Activated naive CD8-positive, alpha-beta T cell treated with anti-CD3 and anti-CD28 coated beads, Interleukin-2, amount 50 U/mL, for 24 hours (primary cell): ENCODE data around the gene MRI1.

Source experiments
- ATAC-seq: fragments of 150-1000 bp; cut with Tn5 transposase; one replicate; pipeline ENCODE4 v1.10.0; 2021
- DNase-seq: peaks from one replicate; pipeline ENCODE4 v3.0.0; 2021
- H3K27ac Mint-ChIP-seq: one replicate; pipeline ENCODE4 v1.8.0; 2021; ENCODE audit warnings: mild to moderate bottlenecking, mixed read lengths
- H3K27me3 Mint-ChIP-seq: one replicate; pipeline ENCODE4 v1.8.0; 2021; ENCODE audit warnings: mixed read lengths
- H3K36me3 Mint-ChIP-seq: one replicate; pipeline ENCODE4 v1.8.0; 2021; ENCODE audit warnings: low read depth, mixed read lengths
- H3K4me1 Mint-ChIP-seq: one replicate; pipeline ENCODE4 v1.8.0; 2021; ENCODE audit warnings: mixed read lengths
- H3K4me3 Mint-ChIP-seq: one replicate; pipeline ENCODE4 v1.8.0; 2021; ENCODE audit warnings: mild to moderate bottlenecking, moderate library complexity, mixed read lengths
- H3K9me3 Mint-ChIP-seq: one replicate; pipeline ENCODE4 v1.8.0; 2021; ENCODE audit warnings: mixed read lengths

The MRI1 gene

GRCh38 chr19:13794757-13795589 is 30.7 kb downstream of the MRI1 start, which contains the start of gene ZSWIM4:
Gene ZSWIM4, plus strand, starts transcription at chr19:13795443. Its CDS starts 206 bp downstream, at chr19:13795649.
- H3K4me1 Mint-ChIP-seq = peaks cover 27% of the 10 kb centered on the region
- ATAC-seq (peak; percentile 99), DNase-seq (peak; percentile 95)
- H3K27me3 Mint-ChIP-seq = no peaks in the 10 kb centered on the region
- H3K36me3 Mint-ChIP-seq = no peaks in the 10 kb centered on the region
- peak within 1 kb of the TSS; percentile 89 for H3K27ac Mint-ChIP-seq
- H3K9me3 Mint-ChIP-seq = no peaks in the 10 kb centered on the region
- peak within 1 kb of the TSS; percentile 91 for H3K4me3 Mint-ChIP-seq

- Mint-ChIP-seq H3K27me3 (no peaks in the 10 kb centered on the region), H3K4me3 (peak overlapping the region; percentile 91), H3K36me3 (no peaks in the 10 kb centered on the region), H3K9me3 (no peaks in the 10 kb centered on the region), H3K4me1 (peaks cover 21% of the 10 kb centered on the region), H3K27ac (no peak overlapping the region)
- DNase-seq = no peak
- peak; percentile 22 for ATAC-seq
These were observed 31.4 kb downstream of the MRI1 start for GRCh38 chr19:13795595-13796300.

- no peaks in the 10 kb centered on the region for H3K9me3 Mint-ChIP-seq
- peak overlapping the region; percentile 74 for H3K4me3 Mint-ChIP-seq
These were observed 32.2 kb downstream of the MRI1 start for GRCh38 chr19:13796301-13797057.

GRCh38 chr19:13797058-13797440 is 32.7 kb downstream of the MRI1 start:
- Mint-ChIP-seq H3K9me3 (no peaks in the 10 kb centered on the region), H3K4me1 (peaks cover 21% of the 10 kb centered on the region), H3K27me3 (no peaks in the 10 kb centered on the region), H3K4me3 (peak overlapping the region; percentile 74), H3K36me3 (no peaks in the 10 kb centered on the region), H3K27ac (no peak overlapping the region)
- DNase-seq = no peak
- ATAC-seq = no peak

More at GRCh38 chr19:13796301-13797057, 32.2 kb downstream of the MRI1 start:
- H3K27ac Mint-ChIP-seq = no peak overlapping the region
- H3K27me3 Mint-ChIP-seq = no peaks in the 10 kb centered on the region
- peaks cover 21% of the 10 kb centered on the region for H3K4me1 Mint-ChIP-seq
- H3K36me3 Mint-ChIP-seq = no peaks in the 10 kb centered on the region
- DNase-seq (no peak), ATAC-seq (no peak)

- ATAC-seq (no peak), DNase-seq (no peak)
- Mint-ChIP-seq H3K9me3 (no peaks in the 10 kb centered on the region), H3K27me3 (no peaks in the 10 kb centered on the region), H3K36me3 (no peaks in the 10 kb centered on the region), H3K27ac (no peak overlapping the region), H3K4me1 (peaks cover 21% of the 10 kb centered on the region), H3K4me3 (no peak overlapping the region)
These were observed 33.5 kb downstream of the MRI1 start for GRCh38 chr19:13797870-13798269.

GRCh38 chr19:13799669-13800068 is 35.3 kb downstream of the MRI1 start:
- Mint-ChIP-seq H3K36me3 (no peaks in the 10 kb centered on the region), H3K4me3 (no peak overlapping the region), H3K27me3 (no peaks in the 10 kb centered on the region), H3K27ac (no peak overlapping the region), H3K4me1 (peaks cover 14% of the 10 kb centered on the region), H3K9me3 (no peaks in the 10 kb centered on the region)
- DNase-seq (no peak), ATAC-seq (no peak)

GRCh38 chr19:13803038-13803437 is 38.7 kb downstream of the MRI1 start:
- no peak for ATAC-seq
- no peak for DNase-seq
- no peaks in the 10 kb centered on the region for H3K36me3 Mint-ChIP-seq
- no peak overlapping the region for H3K4me3 Mint-ChIP-seq
- no peaks in the 10 kb centered on the region for H3K4me1 Mint-ChIP-seq
- H3K27me3 Mint-ChIP-seq = no peaks in the 10 kb centered on the region
- H3K9me3 Mint-ChIP-seq = no peaks in the 10 kb centered on the region
- no peak overlapping the region for H3K27ac Mint-ChIP-seq

GRCh38 chr19:13804830-13805683 is 40.7 kb downstream of the MRI1 start:
- Mint-ChIP-seq H3K27ac (no peak overlapping the region), H3K4me3 (no peak overlapping the region), H3K4me1 (no peaks in the 10 kb centered on the region), H3K9me3 (no peaks in the 10 kb centered on the region), H3K27me3 (no peaks in the 10 kb centered on the region), H3K36me3 (peaks cover 6% of the 10 kb centered on the region)
- no peak for DNase-seq
- no peak for ATAC-seq

GRCh38 chr19:13806728-13807127 is 42.4 kb downstream of the MRI1 start:
- Mint-ChIP-seq H3K27ac (no peak overlapping the region), H3K27me3 (no peaks in the 10 kb centered on the region), H3K36me3 (peaks cover 6% of the 10 kb centered on the region), H3K4me3 (no peak overlapping the region), H3K4me1 (no peaks in the 10 kb centered on the region), H3K9me3 (no peaks in the 10 kb centered on the region)
- DNase-seq (no peak), ATAC-seq (no peak)

GRCh38 chr19:13807421-13808021 is 43.2 kb downstream of the MRI1 start:
- Mint-ChIP-seq H3K36me3 (peaks cover 6% of the 10 kb centered on the region), H3K9me3 (no peaks in the 10 kb centered on the region), H3K4me1 (no peaks in the 10 kb centered on the region), H3K27ac (no peak overlapping the region), H3K4me3 (no peak overlapping the region), H3K27me3 (no peaks in the 10 kb centered on the region)
- DNase-seq = no peak
- no peak for ATAC-seq

- peaks cover 6% of the 10 kb centered on the region for H3K36me3 Mint-ChIP-seq
- no peak overlapping the region for H3K4me3 Mint-ChIP-seq
- no peak overlapping the region for H3K27ac Mint-ChIP-seq
- ATAC-seq (no peak), DNase-seq (no peak)
- no peaks in the 10 kb centered on the region for H3K4me1 Mint-ChIP-seq
- no peaks in the 10 kb centered on the region for H3K27me3 Mint-ChIP-seq
- H3K9me3 Mint-ChIP-seq = no peaks in the 10 kb centered on the region
These were observed 44.5 kb downstream of the MRI1 start for GRCh38 chr19:13808856-13809255.

GRCh38 chr19:13812544-13812943 is 48.2 kb downstream of the MRI1 start:
- Mint-ChIP-seq H3K27ac (no peak overlapping the region), H3K4me1 (no peaks in the 10 kb centered on the region), H3K9me3 (no peaks in the 10 kb centered on the region), H3K4me3 (no peak overlapping the region), H3K27me3 (no peaks in the 10 kb centered on the region), H3K36me3 (peaks cover 6% of the 10 kb centered on the region)
- no peak for ATAC-seq
- no peak for DNase-seq

- ATAC-seq (no peak), DNase-seq (no peak)
- H3K4me3 Mint-ChIP-seq = no peak overlapping the region
- no peaks in the 10 kb centered on the region for H3K4me1 Mint-ChIP-seq
- H3K27me3 Mint-ChIP-seq = no peaks in the 10 kb centered on the region
- H3K9me3 Mint-ChIP-seq = no peaks in the 10 kb centered on the region
- peaks cover 6% of the 10 kb centered on the region for H3K36me3 Mint-ChIP-seq
- H3K27ac Mint-ChIP-seq = no peak overlapping the region
These were observed 48.8 kb downstream of the MRI1 start for GRCh38 chr19:13813147-13813546.
